NCI-H82 (cell line): ENCODE data around the gene IGFBP5.

Experiments
- DNase-seq: peaks from one replicate; lab custom pipeline; 2025; lab: John Stamatoyannopoulos, UW

The IGFBP5 gene

GRCh38 chr2:216714376-216714775, 19.0 kb upstream of the IGFBP5 start:
- DNase-seq: no peak

- DNase-seq: no peak
Observed at GRCh38 chr2:216713691-216714336, 18.5 kb upstream of the IGFBP5 start.

GRCh38 chr2:216711348-216711747, 16.0 kb upstream of the IGFBP5 start:
- no peak for DNase-seq

DNA sequence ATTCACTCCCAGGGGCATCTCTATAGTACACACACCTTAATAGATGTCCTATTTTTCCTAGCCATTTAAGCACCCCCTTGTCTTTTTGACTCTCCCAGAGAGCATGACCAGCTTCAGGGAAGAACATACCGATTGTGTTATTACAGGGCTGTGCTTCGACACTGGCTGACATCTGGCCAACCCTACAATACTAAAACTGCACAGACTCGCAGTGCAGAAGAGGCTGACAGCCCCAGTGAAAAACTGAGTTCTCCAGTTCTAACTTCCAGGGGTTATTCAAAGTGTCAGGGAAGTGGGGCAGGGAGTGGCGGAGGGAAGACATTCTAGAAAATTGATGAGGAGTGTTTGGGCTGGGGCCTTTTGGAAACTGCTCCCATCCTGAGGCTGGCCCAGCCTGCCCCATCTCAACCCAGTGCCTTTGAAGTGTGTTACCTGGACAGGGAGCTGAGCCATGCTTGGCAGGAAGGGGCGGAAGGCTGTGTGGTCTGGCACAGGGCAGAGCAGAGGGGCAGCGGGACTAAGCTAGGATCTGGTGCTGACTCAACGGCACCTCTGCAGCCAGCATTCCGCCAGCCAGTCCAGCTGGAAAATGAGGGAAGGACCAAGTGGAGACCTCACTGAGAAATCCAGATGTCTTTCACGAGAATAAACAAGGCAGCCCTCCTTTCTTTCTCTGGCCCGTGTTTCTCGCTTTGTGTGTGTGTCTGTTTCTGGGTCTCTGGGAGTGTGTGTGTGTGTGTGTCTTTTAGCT, 15.4 kb upstream of the IGFBP5 start:
- no peak for DNase-seq

GRCh38 chr2:216702756-216703155, 7.4 kb upstream of the IGFBP5 start:
- no peak for DNase-seq

DNA sequence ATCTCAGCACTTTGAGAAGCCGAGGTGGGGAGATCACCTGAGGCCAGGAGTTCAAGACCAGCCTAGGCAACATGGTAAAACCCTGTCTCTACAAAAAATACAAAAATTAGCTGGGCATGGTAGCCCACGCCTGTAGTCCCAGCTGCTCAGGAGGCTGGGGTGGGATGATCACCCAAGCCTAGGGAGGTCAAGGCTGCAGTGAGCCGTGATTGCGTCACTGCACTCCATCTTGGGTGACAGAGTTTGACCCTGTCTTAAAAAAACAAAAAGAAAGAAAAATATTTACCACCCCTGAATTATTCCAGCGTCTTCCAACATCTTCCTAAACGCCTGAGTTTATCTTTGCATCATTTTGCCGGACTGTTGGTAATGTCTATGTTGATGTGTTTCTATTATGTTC, 6.2 kb upstream of the IGFBP5 start:
- no peak for DNase-seq

- DNase-seq: no peak
Observed at GRCh38 chr2:216700781-216701180, 5.4 kb upstream of the IGFBP5 start.

- DNase-seq: peak; percentile 67
Observed at GRCh38 chr2:216700088-216700567, 4.8 kb upstream of the IGFBP5 start.

- DNase-seq: peak; percentile 89
Observed at GRCh38 chr2:216698895-216699294, 3.5 kb upstream of the IGFBP5 start.

DNA sequence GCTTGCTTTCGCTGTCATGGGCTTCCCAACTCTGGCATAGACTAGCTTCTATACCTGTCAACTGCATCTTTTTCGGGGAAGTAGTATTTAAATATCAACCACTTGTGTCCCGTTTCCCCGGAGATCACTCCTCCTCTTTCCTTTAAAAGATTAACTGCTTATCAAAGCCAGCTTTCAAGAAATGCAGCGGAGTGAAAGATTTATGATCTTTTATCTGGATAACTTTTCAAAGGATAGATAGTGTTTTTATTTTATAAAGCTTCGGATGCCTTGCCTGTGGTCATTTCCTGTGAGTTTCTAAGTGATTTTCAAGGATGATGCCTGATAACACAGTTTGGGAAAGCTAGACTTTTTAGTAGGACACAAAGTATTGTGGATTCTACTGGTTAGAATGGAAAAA, 2.9 kb upstream of the IGFBP5 start:
- DNase-seq: peak; percentile 17

GRCh38 chr2:216696751-216697560, 1.6 kb upstream of the IGFBP5 start:
- DNase-seq: peak; percentile 72

- no peak for DNase-seq
Observed at GRCh38 chr2:216696321-216696720, 972 bp upstream of the IGFBP5 start.

DNA sequence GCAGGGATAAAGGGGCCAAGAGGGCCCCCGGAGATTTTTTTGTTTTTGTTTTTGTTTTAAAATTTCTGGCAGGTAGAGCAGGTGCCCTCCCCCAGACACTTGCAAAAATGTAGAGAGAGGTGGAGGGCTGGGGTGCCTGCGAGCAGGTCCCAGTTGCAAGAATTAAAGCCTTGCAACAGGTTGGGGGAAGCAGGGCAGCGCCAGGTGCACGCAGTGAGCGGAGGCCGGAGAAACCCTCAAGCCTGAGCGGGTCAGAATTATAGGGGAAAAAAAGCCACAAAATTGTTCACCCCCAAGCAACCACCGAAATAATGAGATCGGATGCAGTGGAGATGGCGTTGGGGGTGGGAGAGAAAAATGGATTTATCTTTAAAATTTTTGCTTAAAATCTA, 527 bp downstream of the IGFBP5 start:
- no peak for DNase-seq

- DNase-seq: peak; percentile 80
Observed at GRCh38 chr2:216694082-216694825, 1.1 kb downstream of the IGFBP5 start.

DNA sequence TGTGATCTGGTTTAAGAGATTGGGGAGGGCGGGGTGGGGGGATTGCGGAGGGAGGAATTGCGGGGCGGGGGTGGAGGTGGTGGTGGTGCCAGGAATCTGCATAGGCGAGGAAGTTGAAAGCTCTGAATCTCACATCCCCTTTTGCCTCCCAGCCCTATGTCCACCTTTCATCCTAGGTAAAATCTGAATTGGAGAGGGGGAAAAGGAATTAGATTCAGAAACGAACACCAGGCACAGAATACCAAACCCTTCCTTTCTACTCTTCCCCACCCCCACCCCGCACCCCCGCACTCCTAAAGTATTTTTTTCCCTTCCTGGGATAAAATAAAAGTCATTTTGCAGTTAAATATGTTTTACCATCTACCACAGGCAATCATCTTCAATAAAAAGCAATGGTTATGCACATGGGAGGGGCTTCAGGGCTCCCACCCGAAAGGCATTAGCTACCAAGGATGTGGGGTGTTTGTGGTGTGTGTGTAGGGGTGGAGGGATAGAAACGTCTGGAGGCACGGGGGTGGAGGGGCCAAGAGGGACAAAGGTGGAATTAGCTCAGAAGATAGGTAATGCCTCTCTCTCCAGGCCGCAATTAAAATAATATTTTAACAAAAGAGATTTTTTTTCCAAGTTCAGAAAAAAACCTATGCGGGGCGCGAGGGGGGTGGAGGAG, 1.8 kb downstream of the IGFBP5 start:
- DNase-seq: peak; percentile 51

- peak; percentile 98 for DNase-seq
Observed at GRCh38 chr2:216692636-216693413, 2.5 kb downstream of the IGFBP5 start.

DNA sequence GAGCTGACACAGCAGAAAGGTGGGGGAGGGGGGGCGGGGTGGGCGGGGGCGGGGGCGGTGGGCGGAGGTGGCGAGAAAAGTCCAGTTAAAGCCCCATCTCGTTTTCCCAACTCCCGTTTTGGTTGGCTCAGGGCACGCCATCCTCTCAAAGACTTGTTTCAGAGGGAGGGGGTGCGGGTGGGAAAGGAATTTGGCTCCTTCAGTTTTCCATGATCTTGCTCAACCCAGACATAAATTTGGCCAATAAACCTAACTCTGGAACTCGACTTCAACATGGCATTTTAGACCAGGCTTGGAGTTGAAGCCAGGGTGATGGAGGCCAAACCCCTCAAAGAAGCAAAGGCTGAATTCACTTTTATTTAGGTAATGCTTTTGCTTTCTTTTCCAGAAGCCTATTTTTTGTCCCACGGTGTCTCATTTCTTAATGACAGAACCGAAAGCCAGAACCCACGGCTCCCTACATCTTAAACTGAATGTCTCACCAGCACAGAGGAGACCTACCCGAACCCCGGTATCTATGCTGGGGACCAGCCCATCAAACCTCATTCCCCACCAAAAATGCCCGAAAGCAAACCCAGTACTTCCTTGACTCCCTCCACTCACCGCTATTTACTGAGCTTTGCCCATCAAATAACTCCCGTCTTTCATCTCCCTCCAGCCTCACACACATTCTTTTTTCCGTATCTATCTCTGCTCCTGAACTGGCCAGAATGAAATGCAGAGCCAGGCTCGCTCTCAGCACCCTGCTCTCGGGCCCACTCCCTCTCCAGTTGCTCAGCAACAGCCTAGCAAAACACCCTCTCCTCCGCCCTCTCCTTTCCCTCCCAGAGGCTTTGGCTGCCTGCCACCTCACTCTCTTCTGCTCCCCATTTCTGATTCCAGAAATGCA, 4.3 kb downstream of the IGFBP5 start:
- DNase-seq: peak; percentile 89

- DNase-seq: no peak
Observed at GRCh38 chr2:216690456-216690852, 4.9 kb downstream of the IGFBP5 start.

DNA sequence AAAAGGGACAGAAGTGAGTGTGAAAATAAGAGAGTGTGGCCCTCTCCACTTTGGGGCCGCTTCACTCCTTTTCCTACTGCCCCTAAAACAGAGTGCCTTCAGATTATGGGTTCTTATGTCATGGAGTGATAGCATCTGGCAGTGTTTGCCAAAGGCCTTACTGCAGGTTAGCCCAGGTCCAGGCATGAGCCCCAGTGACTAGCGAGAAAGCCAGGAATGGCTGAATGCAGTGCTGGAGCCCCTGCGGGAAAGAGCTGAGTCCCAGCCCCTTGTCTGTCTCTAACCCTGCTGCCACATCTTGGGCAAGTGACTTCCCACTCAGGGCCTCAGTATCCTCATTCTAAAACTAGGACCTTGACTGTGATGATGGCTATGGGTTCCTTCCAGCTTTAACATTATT, 6.0 kb downstream of the IGFBP5 start:
- DNase-seq: peak; percentile 61
